Measurements from ENCODE around the gene TMEM80.

DNA sequence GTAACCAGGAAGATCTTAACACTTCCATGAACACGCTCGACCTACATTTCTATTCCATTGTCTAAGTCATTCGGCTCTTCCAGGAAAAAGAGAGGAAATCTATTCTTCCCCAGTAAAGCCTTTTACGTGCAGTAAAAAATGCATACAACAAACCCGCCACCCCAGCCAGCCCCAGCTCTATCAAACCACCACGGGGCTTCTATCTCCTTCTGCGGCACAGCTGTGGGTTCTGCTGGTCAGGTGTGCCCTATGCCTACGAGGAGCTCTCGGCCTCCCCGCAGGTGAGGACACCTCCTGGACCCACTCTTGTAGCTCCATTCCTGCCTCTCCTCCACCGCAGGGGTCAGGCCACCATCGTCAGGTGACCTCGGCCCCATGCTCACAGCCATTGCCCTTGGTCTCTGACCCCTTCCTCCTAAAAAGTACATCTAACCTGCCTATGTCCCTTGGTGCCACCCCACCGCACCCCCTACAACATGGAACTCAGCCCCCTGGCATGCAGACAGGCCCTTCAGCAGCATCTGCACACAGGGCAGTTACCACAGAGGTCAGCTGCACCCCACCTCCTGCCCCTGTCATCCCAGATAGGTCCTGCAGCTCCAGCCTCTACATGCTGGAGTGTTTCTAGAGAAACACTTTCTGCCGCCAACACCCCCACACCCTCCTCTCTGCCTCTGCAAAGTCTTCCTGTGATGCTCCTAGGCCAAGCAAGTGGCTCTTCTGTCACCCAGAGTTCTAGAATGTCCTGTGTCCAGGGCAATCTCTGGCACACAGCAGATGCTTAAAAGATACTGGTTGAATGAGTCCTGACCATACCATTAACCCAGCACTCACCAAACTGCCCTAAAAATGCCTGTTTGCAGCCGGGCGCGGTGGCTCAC is 3.7 kb upstream of the TMEM80 start:
- no peak for TF ChIP-seq POLR2A (IDR thresholded peaks at IDR 0.05)
- TF ChIP-seq, protein P1, sequence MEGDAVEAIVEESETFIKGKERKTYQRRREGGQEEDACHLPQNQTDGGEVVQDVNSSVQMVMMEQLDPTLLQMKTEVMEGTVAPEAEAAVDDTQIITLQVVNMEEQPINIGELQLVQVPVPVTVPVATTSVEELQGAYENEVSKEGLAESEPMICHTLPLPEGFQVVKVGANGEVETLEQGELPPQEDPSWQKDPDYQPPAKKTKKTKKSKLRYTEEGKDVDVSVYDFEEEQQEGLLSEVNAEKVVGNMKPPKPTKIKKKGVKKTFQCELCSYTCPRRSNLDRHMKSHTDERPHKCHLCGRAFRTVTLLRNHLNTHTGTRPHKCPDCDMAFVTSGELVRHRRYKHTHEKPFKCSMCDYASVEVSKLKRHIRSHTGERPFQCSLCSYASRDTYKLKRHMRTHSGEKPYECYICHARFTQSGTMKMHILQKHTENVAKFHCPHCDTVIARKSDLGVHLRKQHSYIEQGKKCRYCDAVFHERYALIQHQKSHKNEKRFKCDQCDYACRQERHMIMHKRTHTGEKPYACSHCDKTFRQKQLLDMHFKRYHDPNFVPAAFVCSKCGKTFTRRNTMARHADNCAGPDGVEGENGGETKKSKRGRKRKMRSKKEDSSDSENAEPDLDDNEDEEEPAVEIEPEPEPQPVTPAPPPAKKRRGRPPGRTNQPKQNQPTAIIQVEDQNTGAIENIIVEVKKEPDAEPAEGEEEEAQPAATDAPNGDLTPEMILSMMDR (IDR thresholded peaks at IDR 0.05), result no peak
- no peak for TF ChIP-seq POLR2AphosphoS5 (IDR thresholded peaks at IDR 0.05)
- TF ChIP-seq EP300 (IDR thresholded peaks at IDR 0.05; ENCODE audit: low read depth), result no peak
